GM19239 (cell line): ENCODE measurements around the gene ACBD4.
"Not testable (repeated sequence)": the region's sequence is repeated elsewhere in the genome, so short reads cannot be mapped to it uniquely, and the experiment has no call there.

ENCODE experiments used
- DNase-seq: peaks from one replicate; pipeline ENCODE4 v3.0.0; 2011; ENCODE audit warnings: low spot score; ENCODE audit not compliant: insufficient read length
- FAIRE-seq: peaks from 2 replicates; lab custom pipeline; 2011; peaks lifted over from hg19 to GRCh38; lab: Jason Lieb, UNC

ACBD4 gene

DNA sequence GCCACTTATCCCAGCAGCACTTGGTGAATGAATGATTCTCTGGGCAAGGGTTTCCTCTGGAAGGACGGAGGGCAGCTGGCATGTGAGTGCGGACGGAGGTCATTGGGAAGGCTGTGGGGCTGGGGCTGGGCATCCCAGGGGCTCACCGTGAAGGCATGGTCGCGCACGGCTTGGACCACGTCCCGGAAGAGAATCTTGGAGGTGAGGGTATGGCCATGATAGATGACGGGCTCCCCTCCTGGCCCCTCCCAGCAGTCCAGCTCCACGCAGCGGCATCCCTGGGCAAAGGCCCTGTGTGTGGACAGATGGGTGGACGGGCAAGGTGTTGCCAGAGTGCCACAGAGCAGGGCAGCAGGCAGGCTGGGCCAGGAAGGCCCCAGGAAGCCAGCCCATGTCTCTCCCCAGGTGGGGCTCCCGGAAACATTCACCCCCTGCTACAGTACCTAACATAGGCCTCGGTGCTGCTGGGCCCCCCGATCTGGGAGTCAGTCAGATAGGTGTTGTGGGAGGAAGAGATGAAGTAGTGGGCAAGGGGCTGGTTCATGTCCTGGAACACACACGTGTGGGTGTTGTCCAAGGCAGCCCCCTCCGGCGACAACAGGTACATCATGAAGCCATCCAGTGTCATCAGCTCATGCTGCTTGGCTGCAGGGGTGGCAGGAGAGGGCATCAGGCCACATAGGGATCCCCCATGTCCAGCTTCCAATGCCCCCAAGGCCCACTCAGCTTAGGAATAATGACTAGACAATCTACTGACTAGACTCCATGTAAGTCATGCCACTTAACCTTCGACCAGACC is 17.4 kb upstream of the ACBD4 start:
- FAIRE-seq (no peak), DNase-seq (no peak)

DNA sequence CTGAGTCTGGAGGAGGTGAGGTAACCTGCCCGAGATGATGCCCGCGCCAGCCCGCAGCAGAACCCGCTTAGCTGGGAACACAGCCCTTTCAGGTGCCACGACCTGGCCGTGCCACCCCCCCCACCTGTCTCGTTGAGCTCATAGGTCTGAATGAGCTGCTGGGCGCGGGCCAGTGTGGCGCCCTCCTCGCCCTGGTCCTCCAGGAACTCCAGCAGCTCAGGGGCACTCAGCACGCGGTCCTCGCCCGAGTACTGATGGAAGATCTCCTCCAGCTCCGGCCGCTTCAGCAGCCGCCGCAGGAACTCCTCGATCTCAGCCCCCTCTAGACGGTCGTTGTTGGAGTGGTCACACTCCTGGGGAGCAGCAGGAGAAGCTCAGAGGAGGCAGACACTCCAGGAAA is 16.8 kb upstream of the ACBD4 start:
- DNase-seq (no peak), FAIRE-seq (no peak)

DNA sequence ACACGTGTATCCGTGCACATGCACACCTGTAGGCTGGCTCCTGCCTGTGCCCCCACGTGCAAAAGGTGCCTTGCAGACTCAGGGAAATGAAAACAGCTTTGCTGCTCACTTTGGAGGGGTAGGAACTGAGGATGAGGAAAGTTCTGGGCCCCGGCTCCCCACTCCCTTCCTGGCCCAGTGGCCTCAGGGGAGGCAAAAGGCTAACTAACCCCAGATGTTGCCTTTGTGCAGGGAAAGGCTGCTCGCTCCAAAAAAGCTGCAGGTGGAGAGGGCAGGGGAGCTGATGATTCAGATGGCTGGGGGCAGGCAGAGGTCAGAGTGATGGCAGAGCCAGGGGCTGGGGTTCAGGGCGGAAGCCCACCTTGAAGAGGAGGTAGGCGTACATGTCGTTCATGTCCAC is 15.5 kb upstream of the ACBD4 start:
- DNase-seq = no peak
- FAIRE-seq = no peak

GRCh38 chr17:45120558-45120957 is 14.9 kb upstream of the ACBD4 start:
- DNase-seq (no peak), FAIRE-seq (no peak)

DNA sequence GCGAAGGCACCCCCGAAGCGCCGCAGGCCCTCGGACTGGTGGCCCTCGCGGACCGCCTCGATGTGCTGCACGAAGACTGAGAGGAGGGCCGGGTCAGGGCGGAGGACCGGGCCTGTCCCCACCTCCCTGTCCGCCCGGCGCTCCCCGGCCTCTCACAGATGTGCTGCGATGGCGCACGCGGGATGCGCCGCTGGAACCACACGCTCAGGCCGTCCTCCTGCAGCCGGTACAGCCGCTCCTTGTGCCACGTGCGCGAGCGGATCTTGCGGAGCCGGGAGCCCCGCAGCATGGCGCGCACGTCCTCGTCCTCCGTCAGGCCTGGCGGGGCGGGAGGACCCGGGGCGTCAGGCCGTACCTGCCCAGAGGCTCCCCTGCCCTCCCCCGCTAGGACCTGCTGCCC is 14.4 kb upstream of the ACBD4 start:
- DNase-seq (no peak), FAIRE-seq (no peak)

DNA sequence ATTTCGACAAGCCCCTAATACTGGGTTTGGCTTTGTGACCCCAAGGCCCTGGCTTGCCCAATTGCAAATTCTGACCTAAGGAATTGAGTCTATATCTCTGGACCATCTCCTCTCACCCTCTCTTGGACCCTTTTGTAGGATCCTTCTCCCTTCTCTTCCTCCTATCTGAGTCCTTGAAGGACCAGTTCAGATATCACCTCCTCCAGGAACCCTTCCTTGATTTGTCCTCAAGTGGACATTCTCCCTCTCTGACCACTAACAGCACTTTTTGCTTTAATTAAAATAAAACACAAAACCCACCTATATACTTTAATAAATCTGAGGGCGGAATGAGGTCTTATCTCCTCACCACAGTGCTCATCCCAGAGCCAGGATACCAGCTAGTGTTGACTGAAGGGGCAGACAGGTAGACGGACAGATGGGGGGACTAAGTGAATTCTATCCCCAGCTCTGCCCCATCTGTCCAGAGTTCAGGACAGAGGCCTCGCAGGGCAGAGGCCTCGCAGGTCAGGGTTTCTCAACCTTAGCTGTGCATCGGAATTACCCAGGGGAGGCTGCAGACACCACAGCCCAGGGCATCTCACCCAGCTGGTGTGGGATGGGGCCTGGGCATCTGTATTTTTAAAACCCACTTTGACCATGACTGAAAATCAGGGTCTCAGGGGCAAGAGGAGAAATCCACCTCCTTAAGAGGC is 12.3 kb upstream of the ACBD4 start:
- FAIRE-seq (no peak), DNase-seq (no peak)

DNA sequence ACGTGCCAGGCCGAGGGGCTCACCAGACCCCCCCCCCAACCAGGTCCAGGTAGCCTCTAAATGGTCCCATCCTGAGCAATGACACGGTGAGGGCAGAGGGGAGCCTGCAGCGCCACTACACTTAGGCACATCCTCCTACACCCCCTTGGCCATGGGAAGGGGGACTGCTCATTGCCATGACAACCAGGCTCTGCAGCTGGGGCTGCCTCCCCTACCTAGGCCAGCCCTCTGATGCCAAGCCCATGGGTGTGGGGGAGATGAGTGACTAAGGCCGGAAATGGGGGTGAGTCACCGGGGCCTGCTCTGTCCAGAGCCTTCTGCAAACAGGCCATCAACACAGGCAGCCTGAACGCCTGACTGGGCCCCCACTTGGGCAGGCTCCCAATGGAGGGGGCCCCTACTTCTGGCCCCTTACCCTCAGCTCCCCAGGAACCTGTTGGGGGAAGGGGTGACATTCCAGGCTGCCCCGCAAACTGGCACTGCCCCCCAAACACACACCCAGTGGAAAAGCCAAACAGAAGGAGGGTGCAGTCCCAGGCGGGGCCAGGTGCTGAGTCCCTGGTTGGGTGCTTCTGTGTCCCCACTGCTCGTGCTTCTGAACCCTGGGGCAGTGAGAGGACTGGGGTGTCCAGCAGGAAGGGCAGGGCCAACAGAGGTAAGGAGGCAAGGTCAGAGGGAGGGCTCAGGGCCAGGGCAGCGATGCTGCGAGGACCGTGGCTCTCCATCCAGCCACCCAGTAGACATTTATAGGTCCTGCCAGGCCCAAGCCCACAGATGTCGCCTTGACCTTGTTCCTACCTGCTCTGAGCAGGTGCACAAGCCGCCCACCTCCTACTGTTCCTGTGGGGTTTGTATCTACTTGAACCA is 11.3 kb upstream of the ACBD4 start:
- no peak for DNase-seq
- FAIRE-seq = no peak

GRCh38 chr17:45124797-45125122 is 10.7 kb upstream of the ACBD4 start:
- DNase-seq, FAIRE-seq: not testable (repeated sequence)

DNA sequence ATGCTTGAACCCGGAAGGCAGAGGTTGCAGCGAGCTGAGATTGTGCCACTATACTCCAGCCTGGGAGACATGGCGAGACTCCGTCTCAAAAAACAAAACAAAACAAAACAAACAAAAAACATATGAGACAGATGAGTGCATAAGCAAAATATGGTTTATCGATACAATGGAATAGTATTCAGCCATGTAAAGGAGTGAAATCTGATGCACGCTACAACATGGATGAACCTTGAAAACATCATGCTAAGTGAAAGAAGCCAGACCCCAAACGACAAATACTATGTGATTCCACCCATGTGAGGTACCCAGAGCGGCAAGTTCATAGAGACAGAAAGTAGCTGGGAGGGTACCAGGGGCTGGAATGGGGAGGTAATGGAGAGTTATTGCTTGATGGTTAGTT is 10.0 kb upstream of the ACBD4 start:
- no peak for DNase-seq
- no peak for FAIRE-seq

- DNase-seq (no peak), FAIRE-seq (no peak)
Measured at GRCh38 chr17:45127207-45127547, 8.3 kb upstream of the ACBD4 start.

- FAIRE-seq (no peak), DNase-seq (no peak)
Measured at GRCh38 chr17:45127548-45128300, 7.8 kb upstream of the ACBD4 start.

- FAIRE-seq (no peak), DNase-seq (no peak)
Measured at GRCh38 chr17:45128331-45128730, 7.2 kb upstream of the ACBD4 start.

GRCh38 chr17:45128989-45129388 is 6.5 kb upstream of the ACBD4 start:
- no peak for DNase-seq
- no peak for FAIRE-seq

- no peak for FAIRE-seq
Measured at GRCh38 chr17:45129426-45129939, 6.0 kb upstream of the ACBD4 start.

DNA sequence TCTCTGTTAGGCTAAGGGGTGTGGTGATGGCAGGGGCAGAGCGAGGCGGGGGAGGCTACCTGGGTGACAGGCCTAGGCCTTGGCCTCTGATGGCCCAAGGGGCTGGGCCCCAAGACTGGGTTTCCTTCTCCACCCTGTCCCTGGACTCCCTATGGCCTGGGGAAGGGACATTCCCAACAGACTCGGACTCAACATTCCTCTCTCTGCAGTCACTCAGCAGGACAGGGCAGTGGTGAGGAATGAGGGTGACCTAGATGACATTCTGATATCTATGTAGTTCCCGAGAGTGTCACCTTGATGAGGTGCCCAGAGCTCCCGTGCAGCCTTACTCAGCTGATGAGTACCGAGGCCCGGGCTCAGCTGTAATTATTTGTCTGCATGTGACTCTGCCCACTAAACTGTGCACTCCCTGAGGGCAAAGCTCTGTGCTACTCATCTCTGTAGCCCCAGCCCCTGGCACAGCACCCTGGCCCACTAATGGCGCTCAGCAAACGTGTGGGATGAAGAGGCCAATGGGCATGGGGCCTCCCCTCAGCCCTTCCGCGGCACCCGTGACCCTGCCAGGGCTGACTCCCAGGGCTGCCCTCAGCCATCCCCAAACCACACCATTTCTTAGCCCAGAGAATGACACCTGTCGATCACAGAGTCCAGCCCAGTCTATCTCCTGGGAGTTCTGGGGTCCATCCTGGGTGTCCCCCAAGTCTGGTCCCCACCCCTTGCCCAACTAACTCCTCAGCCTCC is 5.4 kb upstream of the ACBD4 start:
- no peak for DNase-seq
- no peak for FAIRE-seq

More at GRCh38 chr17:45129426-45129939, 6.0 kb upstream of the ACBD4 start:
- no peak for DNase-seq

GRCh38 chr17:45130681-45131615 is 4.5 kb upstream of the ACBD4 start:
- FAIRE-seq (no peak), DNase-seq (no peak)

DNA sequence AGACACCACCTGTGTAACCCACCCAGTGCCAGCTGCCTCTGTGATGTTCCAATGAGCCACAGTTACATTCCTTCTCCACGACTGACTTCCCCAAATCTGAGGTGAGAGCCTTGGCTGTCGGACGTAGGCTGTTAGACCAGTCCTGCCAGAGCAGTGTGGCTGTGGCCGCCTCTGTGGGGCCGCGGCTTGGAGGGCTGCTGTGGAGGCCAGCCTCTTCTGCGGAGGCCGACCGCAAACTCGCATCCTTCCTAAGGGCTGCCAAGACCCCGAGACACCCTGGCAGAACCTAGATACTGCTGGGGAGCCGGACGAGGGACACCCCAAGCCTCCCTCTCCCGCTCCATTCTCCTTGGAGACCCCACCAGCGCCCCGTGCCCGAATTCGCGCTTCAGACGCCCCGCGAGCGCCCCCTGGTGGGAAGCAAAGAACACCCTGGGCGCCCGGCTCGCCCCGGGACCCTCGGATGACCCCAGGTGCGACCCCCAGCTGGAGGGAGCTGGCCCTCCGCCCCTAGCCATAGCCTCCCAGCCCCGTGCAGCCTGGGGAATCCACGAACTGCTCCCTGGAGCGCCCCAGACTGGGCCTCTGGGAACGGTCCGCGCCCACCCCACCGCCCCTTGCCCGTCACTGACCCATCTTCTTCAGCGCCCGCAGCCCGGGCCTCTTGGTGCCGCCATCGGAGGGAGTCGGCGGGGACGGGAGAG is 3.7 kb upstream of the ACBD4 start:
- DNase-seq = no peak

DNA sequence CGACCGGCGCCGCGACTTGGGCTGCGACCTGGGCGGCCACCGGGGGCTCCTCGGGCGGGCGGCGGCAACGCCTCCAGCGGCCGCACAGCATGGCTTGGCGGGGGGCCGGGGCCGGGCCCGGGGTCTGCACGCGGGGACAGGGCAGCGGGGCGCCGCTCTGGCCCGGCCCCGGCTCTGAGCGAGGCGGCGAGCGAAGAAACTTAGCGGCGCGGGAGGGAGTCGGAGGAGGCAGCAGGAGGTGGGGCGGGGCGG is 3.2 kb upstream of the ACBD4 start, which contains the start of gene PLCD3:
Gene PLCD3 (minus strand): TSS at position 196 of the 252 bp plus-strand sequence. CDS start 105 bp downstream, at position 91.
- FAIRE-seq (no peak), DNase-seq (no peak)

More for the DNA sequence above, 3.7 kb upstream of the ACBD4 start:
- FAIRE-seq = no peak
